CD4-positive, alpha-beta T cell (primary cell): ENCODE results near the gene NOTCH1. TPM values are rescaled to one million over a fixed set of nuclear protein-coding genes. Genes with fewer than 3 reads are reported as not detected.

ENCODE experiments used
- ATAC-seq: fragments of 200-7000 bp; cut with Tn5 transposase; one replicate; pipeline ENCODE4 v1.10.0; 2022; ENCODE audit warnings: mild to moderate bottlenecking; ENCODE audit not compliant: poor library complexity
- CTCF ChIA-PET: fragments of 350-600 bp; sonication (Branson Sonifier 250); formaldehyde crosslinking; loops from one replicate; lab custom pipeline; 2021; ENCODE audit warnings: antibody characterized with exemption, inconsistent platforms; lab: Charles Lee
- POLR2A ChIA-PET: fragments of 350-600 bp; sonication (Branson Sonifier 250); formaldehyde crosslinking; loops from one replicate; lab custom pipeline; 2021; ENCODE audit warnings: antibody characterized with exemption, inconsistent platforms; lab: Charles Lee
- DNase-seq, 14 experiments: peaks; one replicate each; pipeline ENCODE4 v3.0.0-alpha.2; 2013 to 2020; ENCODE audit warnings: mixed read lengths in 2 of 14
- H3K27ac ChIP-seq, 2 donors: one replicate each; pipeline versions ENCODE4 v1.5.1 to v1.7.0; 2013; ENCODE audit warnings: low read length in 2 of 2, low read depth in 1 of 2, mild to moderate bottlenecking in 1 of 2
- H3K27me3 ChIP-seq, 2 experiments: 1 replicate in 1 of 2; 2 replicates in 1 of 2; pipeline versions ENCODE4 v1.6.1 to v1.7.0; 2013; ENCODE audit warnings: low read length in 2 of 2, control low read depth in 1 of 2, mild to moderate bottlenecking in 1 of 2, moderate library complexity in 1 of 2; ENCODE audit not compliant: insufficient read depth in 2 of 2, control insufficient read depth in 1 of 2
- H3K36me3 ChIP-seq: one replicate; pipeline ENCODE4 v1.6.1; 2013; ENCODE audit warnings: low read length, control low read depth; ENCODE audit not compliant: insufficient read depth
- H3K4me1 ChIP-seq: one replicate; pipeline ENCODE4 v1.6.1; 2013; ENCODE audit warnings: low read length, control low read depth; ENCODE audit not compliant: insufficient read depth
- H3K4me3 ChIP-seq: one replicate; pipeline ENCODE4 v1.5.1; 2013; ENCODE audit warnings: mild to moderate bottlenecking, low read length, moderate library complexity
- H3K9me3 ChIP-seq, 2 experiments: 1 replicate in 1 of 2; 2 replicates in 1 of 2; pipeline versions ENCODE4 v1.6.1 to v1.7.0; 2013; ENCODE audit warnings: low read length in 2 of 2, mild to moderate bottlenecking in 2 of 2, control low read depth in 1 of 2, moderate library complexity in 1 of 2; ENCODE audit not compliant: control insufficient read depth in 1 of 2, insufficient read depth in 1 of 2
- H3K27ac Mint-ChIP-seq: one replicate; pipeline ENCODE4 v1.8.0; 2020; ENCODE audit warnings: mixed read lengths
- H3K27me3 Mint-ChIP-seq: one replicate; pipeline ENCODE4 v1.8.0; 2021; ENCODE audit warnings: mixed read lengths
- H3K36me3 Mint-ChIP-seq: one replicate; pipeline ENCODE4 v1.8.0; 2021; ENCODE audit warnings: low read depth, mixed read lengths
- H3K4me1 Mint-ChIP-seq: one replicate; pipeline ENCODE4 v1.8.0; 2021; ENCODE audit warnings: low read depth, mixed read lengths
- H3K4me3 Mint-ChIP-seq: one replicate; pipeline ENCODE4 v1.8.0; 2020; ENCODE audit warnings: mild to moderate bottlenecking, mixed read lengths
- H3K9me3 Mint-ChIP-seq: one replicate; pipeline ENCODE4 v1.8.0; 2020; ENCODE audit warnings: mixed read lengths
- intact Hi-C, 2 experiments: fragments of 100-400 bp; cut with DNase I in 1 of 2; cut with micrococcal nuclease in 1 of 2; formaldehyde crosslinking; loops; one replicate each; pipeline versions ENCODE4 v1.15.1 to v1.9.0; 2023 to 2025; cut with DNase I, micrococcal nuclease
- total RNA-seq, 174 experiments: library from RNA in 2 of 174; stranded (reverse) in 2 of 174; gene quantifications; one replicate each; pipeline ENCODE4 v1.2.3 and lab custom pipeline; 2021 to 2026
- TF ChIP-seq, protein P1 (sequence below): fragments of 200-600 bp; IDR thresholded peaks from one replicate; pipeline ENCODE4 v1.8.0; 2022; ENCODE audit warnings: antibody characterized with exemption, mild to moderate bottlenecking

NOTCH1 gene
- total RNA-seq, 2 experiments from 2014 or later: 30.8 to 34.2 TPM

DNA sequence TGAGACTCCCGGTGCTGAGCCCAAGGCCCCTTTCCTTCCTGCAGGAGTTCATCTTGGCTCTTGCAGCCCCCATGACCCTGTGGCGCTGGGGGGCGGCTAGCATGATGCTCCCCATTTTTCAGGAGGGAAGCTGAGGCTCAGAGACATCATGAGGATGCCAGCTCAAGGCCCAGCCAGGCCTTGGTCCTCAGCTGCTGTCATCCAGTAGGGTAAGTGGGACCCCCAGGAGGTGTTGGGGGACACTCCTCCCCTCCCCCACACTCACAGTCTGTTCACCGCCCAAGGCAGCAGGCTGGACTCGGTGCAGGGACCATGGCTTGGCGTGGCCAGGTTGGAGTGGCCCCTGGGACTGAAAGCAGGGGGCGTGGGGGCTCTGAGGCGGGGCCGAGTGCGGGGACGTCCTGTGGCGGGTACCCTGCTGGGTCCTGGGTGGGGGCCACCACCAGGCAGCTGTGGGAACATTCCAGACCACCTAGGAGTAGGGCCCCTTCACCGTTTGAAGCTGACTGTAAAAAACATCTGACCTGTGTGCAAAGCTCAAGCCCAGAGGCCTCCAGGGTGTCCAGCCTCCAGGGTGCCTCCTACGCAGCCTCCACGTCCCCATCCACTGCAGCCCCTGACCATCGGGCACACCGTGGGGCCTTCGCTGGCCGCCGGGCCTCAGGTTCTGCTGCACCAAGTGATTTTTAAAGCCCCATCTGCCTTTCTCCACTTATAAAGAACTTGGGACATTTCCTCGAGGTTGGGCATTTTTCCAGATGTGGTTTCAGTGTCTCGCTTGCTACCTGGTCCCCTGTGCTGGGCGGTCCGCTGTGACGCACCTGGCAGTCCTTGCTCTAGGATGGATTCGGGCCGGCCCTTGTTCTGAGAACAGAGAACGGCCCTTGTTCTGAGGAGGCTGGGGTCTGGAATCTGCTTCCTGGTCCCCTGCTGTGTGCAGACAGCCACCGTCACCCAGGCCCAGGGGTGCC is 3.4 kb upstream of the NOTCH1 start:
- Histone ChIP-seq H3K9me3 (no peaks in the 10 kb centered on the region), H3K27me3 (no peaks in the 10 kb centered on the region), H3K4me1 (peaks cover 44% of the 10 kb centered on the region), H3K36me3 (no peaks in the 10 kb centered on the region), H3K27ac (no peak overlapping the region), H3K4me3 (no peak overlapping the region)
- ChIA-PET POLR2A (interaction anchor here (0.9 to 2.2 kb wide), 2 partner anchors 10 to 59 kb away, joined by 3 to 15 read pairs; no protein-coding TSS in a partner anchor), CTCF (no interaction called here)
- no peaks in the 10 kb centered on the region for H3K9me3 Mint-ChIP-seq
- H3K36me3 Mint-ChIP-seq: no peaks in the 10 kb centered on the region
- H3K27me3 Mint-ChIP-seq: no peaks in the 10 kb centered on the region
- TF ChIP-seq, protein P1, sequence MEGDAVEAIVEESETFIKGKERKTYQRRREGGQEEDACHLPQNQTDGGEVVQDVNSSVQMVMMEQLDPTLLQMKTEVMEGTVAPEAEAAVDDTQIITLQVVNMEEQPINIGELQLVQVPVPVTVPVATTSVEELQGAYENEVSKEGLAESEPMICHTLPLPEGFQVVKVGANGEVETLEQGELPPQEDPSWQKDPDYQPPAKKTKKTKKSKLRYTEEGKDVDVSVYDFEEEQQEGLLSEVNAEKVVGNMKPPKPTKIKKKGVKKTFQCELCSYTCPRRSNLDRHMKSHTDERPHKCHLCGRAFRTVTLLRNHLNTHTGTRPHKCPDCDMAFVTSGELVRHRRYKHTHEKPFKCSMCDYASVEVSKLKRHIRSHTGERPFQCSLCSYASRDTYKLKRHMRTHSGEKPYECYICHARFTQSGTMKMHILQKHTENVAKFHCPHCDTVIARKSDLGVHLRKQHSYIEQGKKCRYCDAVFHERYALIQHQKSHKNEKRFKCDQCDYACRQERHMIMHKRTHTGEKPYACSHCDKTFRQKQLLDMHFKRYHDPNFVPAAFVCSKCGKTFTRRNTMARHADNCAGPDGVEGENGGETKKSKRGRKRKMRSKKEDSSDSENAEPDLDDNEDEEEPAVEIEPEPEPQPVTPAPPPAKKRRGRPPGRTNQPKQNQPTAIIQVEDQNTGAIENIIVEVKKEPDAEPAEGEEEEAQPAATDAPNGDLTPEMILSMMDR: no peak
- no peak for ATAC-seq
- peak overlapping the region; percentile 4 for H3K4me3 Mint-ChIP-seq
- intact Hi-C loops: loop anchor here (5.0 to 10.0 kb wide), 5 partner anchors 38 to 178 kb away; partner anchors contain the start of genes SEC16A (in 1 of the 2) and SNAPC4 (in 1 of the 2)
- no peak overlapping the region for H3K27ac Mint-ChIP-seq
- peaks cover 21% of the 10 kb centered on the region for H3K4me1 Mint-ChIP-seq
- DNase-seq: no peak

DNA sequence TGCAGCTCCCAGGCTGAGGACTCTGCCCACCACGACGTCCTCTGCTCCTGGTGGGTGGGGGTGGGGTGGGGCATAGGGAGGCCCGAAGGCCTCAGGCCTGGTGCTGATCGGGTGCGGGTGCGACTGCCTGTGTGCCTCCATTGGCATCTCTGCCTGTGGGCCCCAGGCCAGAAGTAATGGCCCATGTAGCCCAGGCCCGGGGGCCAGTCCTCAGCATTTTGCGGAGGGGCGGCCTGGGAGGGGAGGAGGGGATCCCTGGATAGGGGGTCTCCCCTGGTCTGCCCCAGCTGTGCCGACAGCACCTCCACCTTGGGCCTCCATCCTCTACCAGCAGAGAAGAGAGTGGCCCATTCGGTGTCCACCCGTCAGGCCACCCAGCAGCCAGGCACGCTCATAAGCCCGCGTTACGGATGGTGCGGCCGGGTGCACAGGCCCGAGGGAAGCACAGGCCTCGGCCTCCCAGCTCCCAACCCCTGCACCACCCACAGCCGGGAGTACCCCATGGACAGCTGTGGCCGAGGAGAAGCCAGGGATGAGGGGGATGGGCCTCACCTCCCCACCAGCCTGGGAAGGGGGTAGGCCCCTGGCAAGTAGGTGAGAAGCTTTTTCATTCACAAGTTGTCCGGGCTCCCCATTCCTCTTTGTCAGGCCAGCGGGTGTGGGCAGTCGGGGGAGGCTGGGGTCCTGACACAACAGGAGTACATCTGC is 1.8 kb upstream of the NOTCH1 start:
- no peaks in the 10 kb centered on the region for H3K36me3 Mint-ChIP-seq
- Histone ChIP-seq H3K9me3 (no peaks in the 10 kb centered on the region), H3K4me1 (peaks cover 60% of the 10 kb centered on the region), H3K4me3 (no peak overlapping the region), H3K27ac (no peak overlapping the region), H3K36me3 (peaks cover 11% of the 10 kb centered on the region), H3K27me3 (no peaks in the 10 kb centered on the region)
- no peak for ATAC-seq
- TF ChIP-seq, protein P1: no peak
- H3K27ac Mint-ChIP-seq: peak overlapping the region; percentile 83
- ChIA-PET CTCF (interaction anchor here (1.3 kb wide), 1 partner anchor 63 kb away, joined by 3 read pairs; no protein-coding TSS in a partner anchor), POLR2A (interaction anchor here (2.2 kb wide), 1 partner anchor 9 kb away, joined by 15 read pairs; no protein-coding TSS in a partner anchor)
- no peaks in the 10 kb centered on the region for H3K27me3 Mint-ChIP-seq
- intact Hi-C loops: loop anchor here (5.0 to 10.0 kb wide), 5 partner anchors 40 to 180 kb away; partner anchors contain the start of genes SEC16A (in 1 of the 2) and SNAPC4 (in 1 of the 2)
- H3K4me1 Mint-ChIP-seq: peaks cover 35% of the 10 kb centered on the region
- H3K4me3 Mint-ChIP-seq: peak overlapping the region; percentile 91
- no peak for DNase-seq
- H3K9me3 Mint-ChIP-seq: no peaks in the 10 kb centered on the region
